ENCODE measurements around the gene ZFYVE27. TPM values are rescaled to one million over a fixed set of nuclear protein-coding genes. Genes with fewer than 3 reads are reported as not detected.
A peak's percentile ranks its signal among the peaks of the same experiment; 100 is the strongest.

ZFYVE27 gene
- total and polyA plus RNA-seq, 12 donors, result 23.6 to 45.3 (median 33.2) TPM

- 42 to 50% (median 43%) methylated on average over 9 to 10 of the region's 10 CpGs for WGBS, 4 donors
- H3K9me3 ChIP-seq (replicated peaks in 1 of 3), result no peaks in the 10 kb centered on the region
- no peaks in the 10 kb centered on the region for H3K27me3 ChIP-seq
- intact Hi-C loops (cut with DNase I), result no loop called here
- DNase-seq, result peak in 4 of 7 donors; percentile 37 to 62 (median 46)
- H3K36me3 ChIP-seq (replicated peaks in 1 of 2), result peaks cover 0 to 53% of the 10 kb centered on the region in 2 donors
- H3K4me1 ChIP-seq (replicated peaks in 1 of 2), result peaks cover 16 to 34% of the 10 kb centered on the region in 2 donors
- no peak overlapping the region for H3K4me3 ChIP-seq
- H3K27ac ChIP-seq, result peak overlapping the region in 4 of 5 donors; percentile 71 to 77 (median 72)
- TF ChIP-seq CTCF (IDR thresholded peaks at IDR 0.05), result peak in 2 of 6 experiments; percentile 24 to 25
- TF ChIP-seq POLR2A (IDR thresholded peaks at IDR 0.05), result peak in 1 of 2 donors; percentile 47
These were observed 6.4 kb downstream of the ZFYVE27 start for GRCh38 chr10:97743169-97743943.

GRCh38 chr10:97744405-97745035 lies 7.6 kb downstream of the ZFYVE27 start:
- peaks cover 16 to 25% of the 10 kb centered on the region in 2 donors for H3K4me1 ChIP-seq (replicated peaks in 1 of 2)
- peak overlapping the region in 2 of 5 donors; percentile 71 to 72 for H3K27ac ChIP-seq
- no peak for DNase-seq
- no peaks in the 10 kb centered on the region for H3K9me3 ChIP-seq (replicated peaks in 1 of 3)
- H3K27me3 ChIP-seq, result no peaks in the 10 kb centered on the region
- H3K4me3 ChIP-seq, result no peak overlapping the region
- peaks cover 0 to 64% of the 10 kb centered on the region in 2 donors for H3K36me3 ChIP-seq (replicated peaks in 1 of 2)
- WGBS, 4 donors, result 82 to 96% (median 91%) methylated on average over 14 to 15 of the region's 15 CpGs
- TF ChIP-seq POLR2A (IDR thresholded peaks at IDR 0.05), result no peak
- intact Hi-C loops (cut with DNase I), result no loop called here

- peaks cover 0 to 87% of the 10 kb centered on the region in 2 donors for H3K36me3 ChIP-seq (replicated peaks in 1 of 2)
- TF ChIP-seq POLR2A (IDR thresholded peaks at IDR 0.05) (no peak), CTCF (IDR thresholded peaks at IDR 0.05) (no peak)
- WGBS, 4 donors, result 92 to 100% (median 94%) methylated on average over 1 of the region's 1 CpG
These were observed 10.6 kb downstream of the ZFYVE27 start for GRCh38 chr10:97747573-97747972.

GRCh38 chr10:97748116-97748515 lies 11.2 kb downstream of the ZFYVE27 start:
- Histone ChIP-seq H3K27ac (no peak overlapping the region), H3K9me3 (replicated peaks in 1 of 3) (no peaks in the 10 kb centered on the region), H3K4me1 (replicated peaks in 1 of 2) (peaks cover 11 to 17% of the 10 kb centered on the region in 2 donors), H3K36me3 (replicated peaks in 1 of 2) (peaks cover 0 to 87% of the 10 kb centered on the region in 2 donors), H3K27me3 (no peaks in the 10 kb centered on the region), H3K4me3 (no peak overlapping the region)
- 71 to 94% (median 82%) methylated on average over 6 to 10 of the region's 10 CpGs for WGBS, 4 donors
- TF ChIP-seq CTCF (IDR thresholded peaks at IDR 0.05) (no peak), POLR2A (IDR thresholded peaks at IDR 0.05) (no peak)
- no peak for DNase-seq
- intact Hi-C loops (cut with DNase I), result no loop called here

More at GRCh38 chr10:97747573-97747972, 10.6 kb downstream of the ZFYVE27 start:
- Histone ChIP-seq H3K27me3 (no peaks in the 10 kb centered on the region), H3K4me3 (no peak overlapping the region), H3K9me3 (replicated peaks in 1 of 3) (no peaks in the 10 kb centered on the region), H3K27ac (no peak overlapping the region), H3K4me1 (replicated peaks in 1 of 2) (peaks cover 16 to 22% of the 10 kb centered on the region in 2 donors)
- intact Hi-C loops (cut with DNase I), result no loop called here
- DNase-seq, result no peak

All from adrenal gland (tissue), 12 donors.